GM18909 (cell line): Measurements from ENCODE around the gene SH3BP4.

Source experiments
- ATAC-seq: cut with Tn5 transposase; IDR thresholded peaks from one replicate; pipeline ENCODE4 v1.9.1; 2021; ENCODE audit warnings: mild to moderate bottlenecking; ENCODE audit not compliant: unreplicated experiment, poor library complexity

Gene SH3BP4

DNA sequence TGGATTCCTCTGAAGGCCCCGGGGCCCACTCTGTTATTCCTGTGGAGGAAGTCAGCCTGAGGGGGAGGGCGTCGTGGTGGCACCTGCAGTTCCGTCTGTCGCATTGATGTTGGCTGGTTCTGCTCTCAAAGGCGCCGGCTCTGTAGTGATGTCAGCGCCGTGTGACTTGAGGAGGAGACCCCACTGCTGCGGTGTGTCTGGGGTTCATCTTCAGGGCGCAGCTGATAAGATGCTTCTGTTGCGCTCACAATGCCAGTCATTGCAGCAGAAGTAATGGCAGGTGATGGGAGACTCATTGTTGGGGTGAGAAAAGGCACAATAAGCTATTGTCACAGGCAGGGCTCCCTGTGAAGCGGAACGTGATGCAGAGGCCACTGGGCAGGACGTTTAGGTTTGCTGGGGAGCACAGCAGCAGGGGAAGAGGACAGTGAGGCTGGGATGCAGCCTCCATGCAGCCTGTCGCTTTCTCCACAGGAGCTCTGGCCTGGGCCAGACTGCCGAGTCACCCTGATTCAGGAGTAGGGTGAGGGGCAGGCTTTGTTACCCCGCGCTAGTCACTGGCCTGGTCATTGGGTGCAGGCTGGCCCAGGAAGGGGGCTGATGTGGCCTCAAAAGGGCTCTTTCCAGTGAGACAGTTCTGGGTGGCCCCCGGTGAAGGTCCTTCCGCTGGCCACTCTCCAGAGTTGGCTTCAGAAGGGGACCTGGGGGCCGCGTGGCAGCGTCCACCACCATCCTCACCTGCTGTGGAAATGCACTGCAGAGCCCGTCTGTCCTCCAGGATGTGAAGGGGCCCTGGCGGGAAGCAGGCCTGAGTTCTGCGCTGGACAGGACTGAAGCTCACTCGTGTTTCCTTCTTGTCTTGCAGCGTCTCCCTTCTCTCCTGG lies 42.9 kb downstream of the SH3BP4 start:
- ATAC-seq = no peak

GRCh38 chr2:234995332-234996068 lies 43.7 kb downstream of the SH3BP4 start:
- ATAC-seq = no peak

- no peak for ATAC-seq
Observed at GRCh38 chr2:234996069-234996940, 44.5 kb downstream of the SH3BP4 start.

GRCh38 chr2:234996941-234997270 lies 45.1 kb downstream of the SH3BP4 start:
- no peak for ATAC-seq

DNA sequence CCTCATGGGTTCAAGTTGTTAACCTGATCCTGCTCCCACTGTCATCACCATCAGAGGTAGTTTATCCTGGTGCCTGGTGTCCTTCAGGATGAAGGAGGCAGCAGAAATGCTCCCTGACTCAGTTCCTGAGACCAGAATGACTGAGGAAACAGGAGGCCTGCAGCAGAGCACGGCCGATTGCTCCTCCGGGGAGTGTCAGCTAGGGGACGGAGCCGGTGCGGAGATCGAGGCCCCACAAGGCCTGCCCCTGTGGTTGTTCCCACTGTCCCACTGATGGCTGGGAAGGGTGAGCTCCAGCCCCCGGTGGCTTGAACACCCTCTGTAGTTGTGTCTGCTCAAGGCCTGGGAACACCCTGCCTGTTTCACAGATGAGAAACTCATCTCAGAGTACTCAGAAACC lies 45.6 kb downstream of the SH3BP4 start:
- ATAC-seq = no peak

- ATAC-seq = no peak
Observed at GRCh38 chr2:234998404-234999211, 46.8 kb downstream of the SH3BP4 start.

GRCh38 chr2:234999740-235000425 lies 48.1 kb downstream of the SH3BP4 start:
- ATAC-seq = no peak

DNA sequence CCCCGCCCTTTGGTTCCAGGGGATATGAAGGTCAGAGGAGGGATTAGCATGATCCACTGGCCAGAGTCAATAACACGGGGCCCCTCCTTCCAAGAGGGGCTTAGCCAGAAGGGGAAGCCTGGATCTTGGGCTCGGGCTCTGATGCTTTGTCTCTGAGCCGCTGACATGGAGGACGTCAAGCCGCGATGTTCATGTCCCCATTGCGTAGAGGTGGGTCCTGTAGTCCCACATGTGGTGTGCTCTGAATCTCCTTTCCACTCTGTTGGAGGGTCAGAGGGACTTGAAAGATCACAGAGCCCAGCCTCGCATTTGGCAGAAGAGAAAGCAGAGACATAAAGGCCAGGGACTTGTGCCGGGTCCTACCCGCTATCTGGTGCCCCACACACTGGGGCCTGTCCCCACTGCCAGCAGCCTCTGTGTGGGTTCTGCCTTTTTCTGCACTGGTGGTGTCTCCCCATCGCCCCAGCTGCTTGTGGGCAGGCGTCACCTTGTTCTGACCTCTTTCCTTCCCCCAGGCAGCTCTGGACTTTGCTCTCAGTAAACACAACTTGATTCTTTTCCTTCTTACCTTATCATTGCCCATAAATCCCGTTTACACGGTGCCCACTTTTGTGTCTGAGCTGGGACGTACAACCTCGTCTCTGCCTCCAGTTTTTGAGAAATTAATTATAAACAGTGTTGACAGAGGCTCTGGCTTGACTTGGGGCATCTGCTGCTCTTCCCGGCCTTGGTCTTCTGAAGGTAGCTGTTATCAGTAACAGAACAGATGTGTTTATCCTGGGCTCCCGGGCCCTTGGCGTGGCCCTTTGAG lies 48.8 kb downstream of the SH3BP4 start:
- no peak for ATAC-seq

- no peak for ATAC-seq
Observed at GRCh38 chr2:235001237-235002133, 49.7 kb downstream of the SH3BP4 start.

DNA sequence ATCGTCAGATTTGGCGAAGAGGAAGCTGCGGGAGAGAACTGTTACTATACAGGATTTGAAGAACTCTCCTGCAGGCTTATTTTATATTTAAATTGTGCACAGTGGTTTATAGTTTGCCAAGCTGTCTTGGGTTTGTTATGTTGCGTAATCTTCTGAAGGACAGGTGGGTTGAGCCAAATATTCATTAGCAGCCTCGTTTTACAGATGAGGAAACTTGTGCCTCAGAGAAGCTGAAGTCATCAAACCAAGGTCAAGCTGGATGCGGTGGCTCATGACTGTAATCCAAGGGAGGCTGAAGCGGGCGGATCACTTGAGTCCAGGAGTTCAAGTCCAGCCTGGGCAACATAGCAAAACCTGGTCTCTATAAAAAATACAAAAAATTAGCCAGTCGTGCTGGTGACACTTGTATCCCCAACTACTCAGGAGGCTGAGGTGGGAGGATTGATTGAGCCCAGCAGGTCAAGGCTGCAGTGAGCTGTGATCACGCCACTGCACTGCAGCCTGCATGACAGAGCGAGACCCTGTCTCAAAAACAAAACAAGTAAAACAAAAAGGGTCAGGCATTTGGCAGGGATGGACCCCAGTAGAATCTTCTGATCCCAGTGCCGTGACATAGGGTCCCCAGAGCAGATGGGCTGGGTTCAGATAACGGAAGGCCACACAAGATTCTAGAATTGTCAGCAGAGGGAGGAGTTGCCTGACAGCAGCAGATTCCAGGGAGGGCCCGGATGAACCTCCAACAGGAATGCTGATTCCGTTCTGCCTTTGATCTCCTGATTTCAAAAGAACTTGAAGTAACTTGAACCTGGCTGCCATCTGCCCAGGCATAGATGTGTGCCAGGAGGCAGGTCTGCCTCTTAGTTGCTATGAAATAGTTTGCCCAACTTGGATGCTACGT lies 50.6 kb downstream of the SH3BP4 start:
- no peak for ATAC-seq

DNA sequence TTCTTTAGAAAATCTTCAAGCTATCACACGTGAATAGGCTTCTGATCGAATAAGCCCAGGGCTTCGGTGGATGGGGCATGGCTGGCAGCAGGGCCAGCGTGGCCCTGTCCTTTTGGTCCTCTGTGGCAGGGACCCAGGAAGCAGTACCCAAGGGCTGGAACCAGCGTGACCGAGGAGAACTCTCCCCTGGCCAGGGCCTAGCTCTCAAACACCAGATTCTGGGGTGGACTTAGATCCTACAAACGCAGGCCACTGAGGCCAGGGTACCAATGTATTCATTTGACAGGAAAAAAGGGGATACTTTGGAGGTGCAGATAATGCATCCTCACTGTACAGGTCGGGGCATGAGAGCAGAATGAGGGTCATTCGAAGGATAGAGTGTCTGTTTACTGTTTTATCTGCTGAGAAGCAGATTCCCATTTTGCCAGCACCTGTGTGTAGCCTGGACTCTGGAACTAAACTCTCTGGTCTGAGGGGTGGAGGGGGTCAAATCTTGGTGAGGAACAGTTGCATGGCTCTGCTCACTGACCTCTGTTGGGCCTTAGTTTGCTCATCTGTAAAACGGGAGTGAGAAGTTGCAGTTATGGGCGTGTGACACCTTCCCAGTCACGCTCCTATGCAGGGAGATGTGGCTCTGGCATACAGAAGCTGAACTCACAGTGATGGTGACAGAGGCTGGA lies 51.4 kb downstream of the SH3BP4 start:
- no peak for ATAC-seq

DNA sequence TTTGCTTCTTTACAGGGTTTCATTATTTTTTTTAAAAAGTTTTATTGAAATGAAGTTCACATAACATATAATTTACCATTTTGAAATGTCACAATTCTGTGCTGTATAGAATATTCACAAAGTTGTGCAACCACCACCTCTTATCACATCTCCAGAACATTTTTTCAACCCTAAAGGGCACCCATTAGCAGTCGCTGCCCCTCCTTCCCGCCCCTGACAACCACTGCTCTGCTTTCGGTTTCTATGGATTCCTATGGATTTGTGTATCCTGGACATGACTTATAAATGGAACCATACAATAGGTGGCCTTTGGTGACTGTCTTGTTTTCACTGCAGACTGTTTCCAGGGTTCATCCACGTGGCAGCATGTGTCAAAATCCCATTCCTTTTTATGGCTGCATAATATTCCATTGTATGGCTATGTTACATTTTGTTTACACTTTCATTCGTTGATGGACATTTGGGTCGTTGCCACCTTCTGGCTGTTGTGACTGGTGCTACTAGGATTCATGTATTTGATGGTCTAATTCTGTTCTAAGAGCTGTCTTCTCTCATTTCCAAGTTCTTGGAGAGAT lies 52.6 kb downstream of the SH3BP4 start:
- ATAC-seq = no peak

DNA sequence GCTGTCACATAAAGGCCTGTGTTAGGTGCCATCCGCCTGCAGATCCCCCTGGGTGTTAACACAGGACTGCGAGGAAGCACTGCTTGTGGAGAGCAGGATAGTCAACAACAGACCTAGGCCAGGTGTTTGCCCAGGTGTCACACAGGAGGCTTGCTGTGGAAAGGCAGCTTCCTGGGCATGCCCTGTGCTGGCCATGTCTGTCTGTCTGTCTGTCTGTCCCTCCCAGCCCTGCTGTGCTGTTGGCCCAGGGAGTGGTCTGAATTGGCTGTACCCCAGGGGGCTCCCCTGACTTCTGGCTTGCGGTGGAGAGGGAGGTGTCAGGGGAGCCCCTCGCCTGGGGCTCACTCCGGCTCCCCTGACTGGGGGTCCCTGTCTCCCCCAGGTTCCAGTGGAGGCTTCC lies 53.2 kb downstream of the SH3BP4 start:
- ATAC-seq = no peak

DNA sequence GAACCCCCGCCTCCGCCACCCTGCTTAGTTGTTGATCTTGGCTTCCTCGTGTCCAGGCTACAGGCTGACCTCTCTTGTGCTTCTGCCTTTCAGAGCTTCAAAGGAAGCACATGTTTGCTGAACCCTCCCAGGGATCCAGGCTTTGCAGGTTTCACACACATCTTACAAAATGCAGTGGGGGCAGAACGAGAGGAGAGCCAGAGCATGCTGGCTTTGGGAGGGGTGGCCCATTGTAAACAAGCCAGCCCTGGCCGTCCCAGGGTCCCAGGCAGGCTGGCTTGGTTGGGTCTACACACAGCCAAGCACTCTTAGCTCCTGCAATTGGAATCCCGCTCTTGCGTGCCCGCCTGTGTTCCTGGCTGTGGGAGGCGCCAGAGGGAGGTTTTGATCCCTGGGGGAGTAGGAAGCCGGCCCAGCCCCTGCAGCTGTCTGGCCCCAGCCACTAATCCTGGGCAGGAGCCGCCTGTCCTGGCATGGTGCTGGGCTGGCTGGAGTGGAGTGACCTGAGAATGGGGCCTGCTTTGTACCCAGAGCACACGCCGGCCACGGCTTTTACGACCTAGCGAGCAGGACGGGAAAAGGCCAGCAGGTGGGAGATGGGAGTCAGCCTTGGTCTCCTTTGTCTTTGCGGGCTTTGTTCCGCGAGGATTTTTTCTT lies 53.9 kb downstream of the SH3BP4 start:
- ATAC-seq = no peak

GRCh38 chr2:235006461-235006860 lies 54.6 kb downstream of the SH3BP4 start:
- ATAC-seq = no peak
